Right atrium auricular region (tissue), 2 donors: ENCODE data around the gene LEMD2. TPM values are rescaled to one million over a fixed set of nuclear protein-coding genes. Genes with fewer than 3 reads are reported as not detected.

Source experiments
- DNase-seq: peaks from one replicate; pipeline ENCODE4 v3.0.0-alpha.2; 2019; ENCODE audit warnings: low spot score
- H3K27ac ChIP-seq, 2 donors: fragments of 200-600 bp; sonication (generic); 1 replicate in 1 of 2; 2 replicates in 1 of 2; pipeline ENCODE4 v1.5.1; 2016 to 2019
- H3K27me3 ChIP-seq, 2 donors: fragments of 200-600 bp; sonication (generic); one replicate each; pipeline versions ENCODE4 v1.5.1 to v1.6.0; 2017 to 2019
- H3K36me3 ChIP-seq: fragments of 200-600 bp; sonication (generic); one replicate; pipeline ENCODE4 v1.5.1; 2016
- H3K4me1 ChIP-seq, 2 donors: fragments of 200-600 bp; sonication (generic); one replicate each; pipeline versions ENCODE4 v1.5.1 to v1.6.0; 2017 to 2019
- H3K4me3 ChIP-seq, 2 donors: fragments of 200-600 bp; sonication (generic); 1 replicate in 1 of 2; 2 replicates in 1 of 2; pipeline ENCODE4 v1.5.1; 2017 to 2019; ENCODE audit warnings: mild to moderate bottlenecking in 1 of 2, moderate library complexity in 1 of 2
- H3K9me3 ChIP-seq, 2 donors: fragments of 200-600 bp; sonication (generic); one replicate each; pipeline ENCODE4 v1.5.1; 2019
- CTCF ChIP-seq, 2 donors: fragments of 200-600 bp; sonication (generic); IDR thresholded peaks; one replicate each; pipeline ENCODE4 v1.5.1; 2019; ENCODE audit warnings: antibody characterized with exemption in 2 of 2
- total RNA-seq, 2 donors: library from RNA; depleted of rRNA; stranded (reverse); fragments of >200 nt; gene quantifications; one replicate each; pipeline ENCODE4 v1.1.0, GENCODE V29; 2016

LEMD2 gene
- total RNA-seq, 2 donors from 2014 or later: 25.9 to 28.1 TPM

GRCh38 chr6:33768644-33769120, 20.2 kb downstream of the LEMD2 start:
- TF ChIP-seq CTCF (IDR thresholded peaks at IDR 0.05): peak; percentile 77 to 84
- H3K4me3 ChIP-seq: no peak overlapping the region
- no peaks in the 10 kb centered on the region for H3K9me3 ChIP-seq
- no peaks in the 10 kb centered on the region for H3K27me3 ChIP-seq
- H3K4me1 ChIP-seq: peaks cover 0 to 33% of the 10 kb centered on the region in 2 donors
- H3K36me3 ChIP-seq: peaks cover 18% of the 10 kb centered on the region
- peak; percentile 80 for DNase-seq
- no peak overlapping the region for H3K27ac ChIP-seq

GRCh38 chr6:33766921-33767907, 21.7 kb downstream of the LEMD2 start:
- no peak overlapping the region for H3K27ac ChIP-seq
- no peaks in the 10 kb centered on the region for H3K9me3 ChIP-seq
- H3K36me3 ChIP-seq: peaks cover 3% of the 10 kb centered on the region
- no peak for DNase-seq
- H3K4me1 ChIP-seq: peaks cover 0 to 31% of the 10 kb centered on the region in 2 donors
- no peak overlapping the region for H3K4me3 ChIP-seq
- H3K27me3 ChIP-seq: no peaks in the 10 kb centered on the region
- TF ChIP-seq CTCF (IDR thresholded peaks at IDR 0.05): no peak

GRCh38 chr6:33765368-33765767, 23.6 kb downstream of the LEMD2 start:
- H3K9me3 ChIP-seq: no peaks in the 10 kb centered on the region
- no peak for DNase-seq
- H3K36me3 ChIP-seq: no peaks in the 10 kb centered on the region
- no peak for TF ChIP-seq CTCF (IDR thresholded peaks at IDR 0.05)
- H3K4me1 ChIP-seq: peaks cover 0 to 29% of the 10 kb centered on the region in 2 donors
- no peaks in the 10 kb centered on the region for H3K27me3 ChIP-seq
- no peak overlapping the region for H3K4me3 ChIP-seq
- H3K27ac ChIP-seq: no peak overlapping the region

GRCh38 chr6:33764036-33764435, 24.9 kb downstream of the LEMD2 start:
- H3K27ac ChIP-seq: no peak overlapping the region
- no peak for DNase-seq
- TF ChIP-seq CTCF (IDR thresholded peaks at IDR 0.05): no peak
- no peaks in the 10 kb centered on the region for H3K36me3 ChIP-seq
- no peaks in the 10 kb centered on the region for H3K9me3 ChIP-seq
- H3K4me1 ChIP-seq: peaks cover 0 to 22% of the 10 kb centered on the region in 2 donors
- H3K27me3 ChIP-seq: no peaks in the 10 kb centered on the region
- H3K4me3 ChIP-seq: no peak overlapping the region

- Histone ChIP-seq H3K36me3 (no peaks in the 10 kb centered on the region), H3K27ac (no peak overlapping the region), H3K4me1 (peaks cover 0 to 22% of the 10 kb centered on the region in 2 donors), H3K9me3 (no peaks in the 10 kb centered on the region), H3K4me3 (no peak overlapping the region), H3K27me3 (no peaks in the 10 kb centered on the region)
- TF ChIP-seq CTCF (IDR thresholded peaks at IDR 0.05): no peak
- DNase-seq: no peak
These were observed 25.4 kb downstream of the LEMD2 start for GRCh38 chr6:33763483-33763882.
